ENCODE measurements around the gene MRPS23. TPM values are rescaled to one million over a fixed set of nuclear protein-coding genes. Genes with fewer than 3 reads are reported as not detected.

The MRPS23 gene
- total and polyA plus RNA-seq, 2 of the 13 experiments (the other 11 are each of a cell fraction or from before 2014, with no cell fraction given), result 63.2 to 181 TPM

DNA sequence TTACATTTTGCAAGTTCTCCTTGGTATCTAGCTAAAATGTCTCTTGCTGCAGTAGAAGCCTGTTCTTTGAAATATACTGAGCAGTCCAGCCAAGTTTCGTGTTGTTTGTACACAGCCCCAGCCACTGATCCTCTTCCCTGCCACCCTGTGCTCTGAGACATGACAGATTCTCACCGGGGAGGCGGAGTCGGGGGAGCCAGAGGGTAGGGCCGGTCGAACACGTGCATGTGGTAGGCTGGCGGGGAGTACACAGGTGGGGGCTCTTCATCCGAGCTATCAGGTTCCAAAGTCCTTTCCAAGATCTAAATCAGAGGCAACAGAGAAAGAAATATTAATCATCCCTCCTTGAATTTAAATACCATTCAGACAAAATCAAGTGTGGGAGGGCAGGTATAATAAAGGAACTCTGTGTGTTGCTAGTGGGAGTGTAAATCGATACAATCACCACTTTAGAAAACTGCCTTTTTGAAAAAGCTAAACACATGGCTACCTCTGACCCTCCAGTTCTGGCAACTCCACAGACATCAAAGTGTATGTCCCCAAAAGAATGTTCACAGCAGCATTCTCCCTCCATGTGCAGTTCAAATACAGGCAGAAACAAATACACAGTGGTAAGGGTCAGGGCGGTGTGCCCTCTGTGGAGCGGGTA is 29.7 kb upstream of the MRPS23 start (continued):
- TF ChIP-seq, protein P1, sequence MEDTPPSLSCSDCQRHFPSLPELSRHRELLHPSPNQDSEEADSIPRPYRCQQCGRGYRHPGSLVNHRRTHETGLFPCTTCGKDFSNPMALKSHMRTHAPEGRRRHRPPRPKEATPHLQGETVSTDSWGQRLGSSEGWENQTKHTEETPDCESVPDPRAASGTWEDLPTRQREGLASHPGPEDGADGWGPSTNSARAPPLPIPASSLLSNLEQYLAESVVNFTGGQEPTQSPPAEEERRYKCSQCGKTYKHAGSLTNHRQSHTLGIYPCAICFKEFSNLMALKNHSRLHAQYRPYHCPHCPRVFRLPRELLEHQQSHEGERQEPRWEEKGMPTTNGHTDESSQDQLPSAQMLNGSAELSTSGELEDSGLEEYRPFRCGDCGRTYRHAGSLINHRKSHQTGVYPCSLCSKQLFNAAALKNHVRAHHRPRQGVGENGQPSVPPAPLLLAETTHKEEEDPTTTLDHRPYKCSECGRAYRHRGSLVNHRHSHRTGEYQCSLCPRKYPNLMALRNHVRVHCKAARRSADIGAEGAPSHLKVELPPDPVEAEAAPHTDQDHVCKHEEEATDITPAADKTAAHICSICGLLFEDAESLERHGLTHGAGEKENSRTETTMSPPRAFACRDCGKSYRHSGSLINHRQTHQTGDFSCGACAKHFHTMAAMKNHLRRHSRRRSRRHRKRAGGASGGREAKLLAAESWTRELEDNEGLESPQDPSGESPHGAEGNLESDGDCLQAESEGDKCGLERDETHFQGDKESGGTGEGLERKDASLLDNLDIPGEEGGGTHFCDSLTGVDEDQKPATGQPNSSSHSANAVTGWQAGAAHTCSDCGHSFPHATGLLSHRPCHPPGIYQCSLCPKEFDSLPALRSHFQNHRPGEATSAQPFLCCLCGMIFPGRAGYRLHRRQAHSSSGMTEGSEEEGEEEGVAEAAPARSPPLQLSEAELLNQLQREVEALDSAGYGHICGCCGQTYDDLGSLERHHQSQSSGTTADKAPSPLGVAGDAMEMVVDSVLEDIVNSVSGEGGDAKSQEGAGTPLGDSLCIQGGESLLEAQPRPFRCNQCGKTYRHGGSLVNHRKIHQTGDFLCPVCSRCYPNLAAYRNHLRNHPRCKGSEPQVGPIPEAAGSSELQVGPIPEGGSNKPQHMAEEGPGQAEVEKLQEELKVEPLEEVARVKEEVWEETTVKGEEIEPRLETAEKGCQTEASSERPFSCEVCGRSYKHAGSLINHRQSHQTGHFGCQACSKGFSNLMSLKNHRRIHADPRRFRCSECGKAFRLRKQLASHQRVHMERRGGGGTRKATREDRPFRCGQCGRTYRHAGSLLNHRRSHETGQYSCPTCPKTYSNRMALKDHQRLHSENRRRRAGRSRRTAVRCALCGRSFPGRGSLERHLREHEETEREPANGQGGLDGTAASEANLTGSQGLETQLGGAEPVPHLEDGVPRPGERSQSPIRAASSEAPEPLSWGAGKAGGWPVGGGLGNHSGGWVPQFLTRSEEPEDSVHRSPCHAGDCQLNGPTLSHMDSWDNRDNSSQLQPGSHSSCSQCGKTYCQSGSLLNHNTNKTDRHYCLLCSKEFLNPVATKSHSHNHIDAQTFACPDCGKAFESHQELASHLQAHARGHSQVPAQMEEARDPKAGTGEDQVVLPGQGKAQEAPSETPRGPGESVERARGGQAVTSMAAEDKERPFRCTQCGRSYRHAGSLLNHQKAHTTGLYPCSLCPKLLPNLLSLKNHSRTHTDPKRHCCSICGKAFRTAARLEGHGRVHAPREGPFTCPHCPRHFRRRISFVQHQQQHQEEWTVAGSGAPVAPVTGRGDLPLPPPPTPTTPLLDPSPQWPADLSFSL (CRISPR knock-in tag; IDR thresholded peaks at IDR 0.05), result no peak
- TF ChIP-seq ZNF251 (CRISPR knock-in tag; IDR thresholded peaks at IDR 0.05) (no peak), GFI1 (CRISPR knock-in tag; IDR thresholded peaks at IDR 0.05; ENCODE audit: borderline replicate concordance) (no peak), MED1 (CRISPR knock-in tag; IDR thresholded peaks at IDR 0.05) (peak; percentile 2; the same call in 1 of the 2 replicates), ZNF775 (CRISPR knock-in tag; IDR thresholded peaks at IDR 0.05; ENCODE audit: borderline replicate concordance) (no peak), SP5 (CRISPR knock-in tag; IDR thresholded peaks at IDR 0.05; ENCODE audit: borderline replicate concordance, low read depth) (peak; percentile 90), WIZ (CRISPR knock-in tag; IDR thresholded peaks at IDR 0.05) (no peak), ZNF431 (CRISPR knock-in tag; IDR thresholded peaks at IDR 0.05; ENCODE audit: borderline replicate concordance, low read depth) (no peak), ZNF354B (CRISPR knock-in tag; IDR thresholded peaks at IDR 0.05) (no peak), HMG20A (CRISPR knock-in tag; IDR thresholded peaks at IDR 0.05; ENCODE audit: borderline replicate concordance) (peak; percentile 64; the same call in 1 of the 2 replicates), PHB2 (IDR thresholded peaks at IDR 0.05; ENCODE audit: partially characterized antibody) (no peak), SCMH1 (CRISPR knock-in tag; IDR thresholded peaks at IDR 0.05; ENCODE audit: borderline replicate concordance) (no peak), ZNF326 (CRISPR knock-in tag; IDR thresholded peaks at IDR 0.05; ENCODE audit: borderline replicate concordance) (no peak), KDM6A (CRISPR knock-in tag; IDR thresholded peaks at IDR 0.05; ENCODE audit: low read depth) (peak; percentile 45; the same call in 1 of the 2 replicates), CEBPG (CRISPR knock-in tag; IDR thresholded peaks at IDR 0.05) (0 out of 2 replicates have a peak, but pooled peaks have one; percentile 10)
- TF ChIP-seq, protein P2, sequence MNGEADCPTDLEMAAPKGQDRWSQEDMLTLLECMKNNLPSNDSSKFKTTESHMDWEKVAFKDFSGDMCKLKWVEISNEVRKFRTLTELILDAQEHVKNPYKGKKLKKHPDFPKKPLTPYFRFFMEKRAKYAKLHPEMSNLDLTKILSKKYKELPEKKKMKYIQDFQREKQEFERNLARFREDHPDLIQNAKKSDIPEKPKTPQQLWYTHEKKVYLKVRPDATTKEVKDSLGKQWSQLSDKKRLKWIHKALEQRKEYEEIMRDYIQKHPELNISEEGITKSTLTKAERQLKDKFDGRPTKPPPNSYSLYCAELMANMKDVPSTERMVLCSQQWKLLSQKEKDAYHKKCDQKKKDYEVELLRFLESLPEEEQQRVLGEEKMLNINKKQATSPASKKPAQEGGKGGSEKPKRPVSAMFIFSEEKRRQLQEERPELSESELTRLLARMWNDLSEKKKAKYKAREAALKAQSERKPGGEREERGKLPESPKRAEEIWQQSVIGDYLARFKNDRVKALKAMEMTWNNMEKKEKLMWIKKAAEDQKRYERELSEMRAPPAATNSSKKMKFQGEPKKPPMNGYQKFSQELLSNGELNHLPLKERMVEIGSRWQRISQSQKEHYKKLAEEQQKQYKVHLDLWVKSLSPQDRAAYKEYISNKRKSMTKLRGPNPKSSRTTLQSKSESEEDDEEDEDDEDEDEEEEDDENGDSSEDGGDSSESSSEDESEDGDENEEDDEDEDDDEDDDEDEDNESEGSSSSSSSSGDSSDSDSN (CRISPR knock-in tag; IDR thresholded peaks at IDR 0.05), result no peak
- TF ChIP-seq, protein P3, sequence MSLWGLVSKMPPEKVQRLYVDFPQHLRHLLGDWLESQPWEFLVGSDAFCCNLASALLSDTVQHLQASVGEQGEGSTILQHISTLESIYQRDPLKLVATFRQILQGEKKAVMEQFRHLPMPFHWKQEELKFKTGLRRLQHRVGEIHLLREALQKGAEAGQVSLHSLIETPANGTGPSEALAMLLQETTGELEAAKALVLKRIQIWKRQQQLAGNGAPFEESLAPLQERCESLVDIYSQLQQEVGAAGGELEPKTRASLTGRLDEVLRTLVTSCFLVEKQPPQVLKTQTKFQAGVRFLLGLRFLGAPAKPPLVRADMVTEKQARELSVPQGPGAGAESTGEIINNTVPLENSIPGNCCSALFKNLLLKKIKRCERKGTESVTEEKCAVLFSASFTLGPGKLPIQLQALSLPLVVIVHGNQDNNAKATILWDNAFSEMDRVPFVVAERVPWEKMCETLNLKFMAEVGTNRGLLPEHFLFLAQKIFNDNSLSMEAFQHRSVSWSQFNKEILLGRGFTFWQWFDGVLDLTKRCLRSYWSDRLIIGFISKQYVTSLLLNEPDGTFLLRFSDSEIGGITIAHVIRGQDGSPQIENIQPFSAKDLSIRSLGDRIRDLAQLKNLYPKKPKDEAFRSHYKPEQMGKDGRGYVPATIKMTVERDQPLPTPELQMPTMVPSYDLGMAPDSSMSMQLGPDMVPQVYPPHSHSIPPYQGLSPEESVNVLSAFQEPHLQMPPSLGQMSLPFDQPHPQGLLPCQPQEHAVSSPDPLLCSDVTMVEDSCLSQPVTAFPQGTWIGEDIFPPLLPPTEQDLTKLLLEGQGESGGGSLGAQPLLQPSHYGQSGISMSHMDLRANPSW (CRISPR knock-in tag; IDR thresholded peaks at IDR 0.05; ENCODE audit: borderline replicate concordance), result no peak

Data from HepG2 (cell line).